Measurements from ENCODE around the gene PSIP1.
A peak's percentile ranks its signal among the peaks of the same experiment; 100 is the strongest.
"Not testable (repeated sequence)": the region's sequence is repeated elsewhere in the genome, so short reads cannot be mapped to it uniquely, and the experiment has no call there.

The PSIP1 gene

GRCh38 chr9:15433191-15433590 is 77.6 kb downstream of the PSIP1 start:
- TF ChIP-seq ZFX (IDR thresholded peaks at IDR 0.05), result no peak
- TF ChIP-seq CTCF (conservative IDR thresholded peaks at IDR 0.05), result no peak
- no peak overlapping the region for H3K27ac ChIP-seq

GRCh38 chr9:15430920-15431844 is 79.6 kb downstream of the PSIP1 start:
- TF ChIP-seq CTCF (conservative IDR thresholded peaks at IDR 0.05), result no peak
- no peak for TF ChIP-seq ZFX (IDR thresholded peaks at IDR 0.05)
- H3K27ac ChIP-seq, result peak overlapping the region; percentile 46

- not testable (repeated sequence) for H3K27ac ChIP-seq
Observed at GRCh38 chr9:15427702-15428101, 83.1 kb downstream of the PSIP1 start.

- no peak overlapping the region for H3K27ac ChIP-seq
- TF ChIP-seq CTCF (conservative IDR thresholded peaks at IDR 0.05) (no peak), ZFX (IDR thresholded peaks at IDR 0.05) (no peak)
Observed at GRCh38 chr9:15426019-15426418, 84.8 kb downstream of the PSIP1 start.

GRCh38 chr9:15423231-15423985 is 87.4 kb downstream of the PSIP1 start:
- no peak for TF ChIP-seq ZFX (IDR thresholded peaks at IDR 0.05)
- peak; percentile 34 for TF ChIP-seq CTCF (conservative IDR thresholded peaks at IDR 0.05)
- H3K27ac ChIP-seq, result peak overlapping the region; percentile 94

- H3K27ac ChIP-seq, result peak within 1 kb of the TSS; percentile 94
Observed at GRCh38 chr9:15422372-15423230, 88.2 kb downstream of the PSIP1 start, which contains the start of gene SNAPC3. SNAPC3 (plus strand) TSS chr9:15422876; CDS start chr9:15422880, 4 bp downstream.

More at GRCh38 chr9:15422372-15423230, 88.2 kb downstream of the PSIP1 start, which contains the start of gene SNAPC3:
- no peak for TF ChIP-seq CTCF (conservative IDR thresholded peaks at IDR 0.05)
- TF ChIP-seq ZFX (IDR thresholded peaks at IDR 0.05), result peak; percentile 54; the same call in 1 of the 2 replicates
